ENCODE measurements around the gene SORD.

Gene SORD

GRCh38 chr15:45118996-45119395 lies 96.0 kb downstream of the SORD start:
- no peak overlapping the region for H3K27ac Mint-ChIP-seq
- H3K4me3 Mint-ChIP-seq: no peak overlapping the region
- H3K27me3 Mint-ChIP-seq (ENCODE audit: low read depth, poor library complexity): peaks cover 95% of the 10 kb centered on the region
- H3K4me1 Mint-ChIP-seq: peaks cover 19% of the 10 kb centered on the region
- no peak for TF ChIP-seq CTCF (IDR thresholded peaks at IDR 0.05)
- H3K9me3 Mint-ChIP-seq: no peaks in the 10 kb centered on the region
- H3K36me3 Mint-ChIP-seq (ENCODE audit: low read depth): no peaks in the 10 kb centered on the region
- DNase-seq: no peak

GRCh38 chr15:45120081-45120972 lies 97.3 kb downstream of the SORD start:
- Mint-ChIP-seq H3K4me3 (no peak overlapping the region), H3K4me1 (peaks cover 13% of the 10 kb centered on the region), H3K9me3 (no peaks in the 10 kb centered on the region), H3K27ac (no peak overlapping the region), H3K27me3 (ENCODE audit: low read depth, poor library complexity) (peaks cover 95% of the 10 kb centered on the region), H3K36me3 (ENCODE audit: low read depth) (no peaks in the 10 kb centered on the region)
- TF ChIP-seq CTCF (IDR thresholded peaks at IDR 0.05): no peak
- no peak for DNase-seq

- no peaks in the 10 kb centered on the region for H3K36me3 Mint-ChIP-seq (ENCODE audit: low read depth)
- H3K27me3 Mint-ChIP-seq (ENCODE audit: low read depth, poor library complexity): peaks cover 95% of the 10 kb centered on the region
- no peak overlapping the region for H3K27ac Mint-ChIP-seq
- H3K4me3 Mint-ChIP-seq: no peak overlapping the region
- no peak for TF ChIP-seq CTCF (IDR thresholded peaks at IDR 0.05)
- H3K9me3 Mint-ChIP-seq: no peaks in the 10 kb centered on the region
- peaks cover 13% of the 10 kb centered on the region for H3K4me1 Mint-ChIP-seq
- DNase-seq: no peak
Measured at GRCh38 chr15:45121020-45121419, 98.0 kb downstream of the SORD start.

GRCh38 chr15:45121706-45122417 lies 98.9 kb downstream of the SORD start:
- Mint-ChIP-seq H3K4me1 (peaks cover 13% of the 10 kb centered on the region), H3K4me3 (no peak overlapping the region), H3K9me3 (no peaks in the 10 kb centered on the region), H3K36me3 (ENCODE audit: low read depth) (no peaks in the 10 kb centered on the region), H3K27me3 (ENCODE audit: low read depth, poor library complexity) (peaks cover 95% of the 10 kb centered on the region), H3K27ac (no peak overlapping the region)
- TF ChIP-seq CTCF (IDR thresholded peaks at IDR 0.05): no peak
- no peak for DNase-seq

GRCh38 chr15:45122719-45123118 lies 99.7 kb downstream of the SORD start:
- no peak for TF ChIP-seq CTCF (IDR thresholded peaks at IDR 0.05)
- no peaks in the 10 kb centered on the region for H3K36me3 Mint-ChIP-seq (ENCODE audit: low read depth)
- no peak overlapping the region for H3K4me3 Mint-ChIP-seq
- DNase-seq: no peak
- H3K27ac Mint-ChIP-seq: no peak overlapping the region
- H3K27me3 Mint-ChIP-seq (ENCODE audit: low read depth, poor library complexity): peaks cover 95% of the 10 kb centered on the region
- no peaks in the 10 kb centered on the region for H3K9me3 Mint-ChIP-seq
- H3K4me1 Mint-ChIP-seq: peaks cover 10% of the 10 kb centered on the region

All from nephron progenitor cell (in vitro differentiated cells).